Right lobe of liver (tissue), 6 donors: ENCODE data around the gene CDH13. TPM values are rescaled to one million over a fixed set of nuclear protein-coding genes. Genes with fewer than 3 reads are reported as not detected.

Source experiments
- ATAC-seq, 4 donors: fragments of 200-7000 bp; cut with Tn5 transposase; one replicate each; pipeline ENCODE4 v1.9.1; 2020; ENCODE audit warnings: mild to moderate bottlenecking in 4 of 4, moderate library complexity in 4 of 4
- DNase-seq, 3 donors: peaks; one replicate each; pipeline ENCODE4 v3.0.0-alpha.2; 2020
- H3K27ac ChIP-seq, 3 donors: fragments of 200-600 bp; one replicate each; pipeline ENCODE4 v1.8.0; 2022
- H3K27me3 ChIP-seq, 2 donors: fragments of 200-600 bp; one replicate each; pipeline ENCODE4 v1.8.0; 2022
- H3K36me3 ChIP-seq, 4 donors: fragments of 200-600 bp; sonication (generic) in 1 of 4; one replicate each; pipeline versions ENCODE4 v1.5.1 to v1.8.0; 2017 to 2022; ENCODE audit warnings: control low read depth in 1 of 4
- H3K4me1 ChIP-seq, 4 donors: fragments of 200-600 bp; sonication (generic) in 1 of 4; one replicate each; pipeline versions ENCODE4 v1.5.1 to v1.8.0; 2017 to 2022; ENCODE audit warnings: control low read depth in 1 of 4
- H3K4me3 ChIP-seq, 3 donors: fragments of 200-600 bp; one replicate each; pipeline ENCODE4 v1.8.0; 2022
- H3K9me3 ChIP-seq, 4 donors: fragments of 200-600 bp; sonication (generic) in 1 of 4; one replicate each; pipeline versions ENCODE4 v1.5.1 to v1.8.0; 2017 to 2022; ENCODE audit warnings: control low read depth in 1 of 4
- POLR2A ChIP-seq: fragments of 450-650 bp; IDR thresholded peaks from one replicate; pipeline ENCODE4 v1.6.1; 2017; ENCODE audit warnings: antibody characterized with exemption, mild to moderate bottlenecking
- WGBS: methylation state at CpG from one replicate; pipeline ENCODE4 v1.1.6; 2018; ENCODE audit warnings: low coverage, low lambda C conversion rate; ENCODE audit not compliant: insufficient coverage; ENCODE audit errors: missing lambda C conversion rate; 5-methylcytosine and 5-hydroxymethylcytosine counted together
- intact Hi-C, 2 donors: fragments of 100-400 bp; cut with DNase I; formaldehyde crosslinking; loops; one replicate each; pipeline versions ENCODE4 v1.11.2 to v1.14.1; 2022
- total RNA-seq, 6 experiments: library from RNA; depleted of rRNA in 2 of 6; stranded (reverse); fragments of >200 nt in 2 of 6; fragmentation: NEBNext Ultra II Directional in 3 of 6; extraction: Animal tissue kit (Norgen Biotek cat#: 25700) in 3 of 6; gene quantifications; one replicate each; pipeline versions ENCODE4 v1.1.0 to v1.2.4, GENCODE V29; 2016 to 2023
- TF ChIP-seq, protein P1 (sequence below), 4 donors: fragments of 200-600 bp in 3 of 4; fragments of 450-650 bp in 1 of 4; IDR thresholded peaks; one replicate each; pipeline versions ENCODE4 v1.5.1 to v1.8.0; 2016 to 2022; ENCODE audit warnings: antibody characterized with exemption in 4 of 4, mild to moderate bottlenecking in 2 of 4
- donor health status: DM: no; HTN: yes; CAD: no.
- donor health status: DM: no; HTN: no; CAD: no.
- donor health status: DM: no; HTN: no; CAD: no.
- donor health status: DM: no; HTN: yes; CAD: no.
- donor health status: DM: no; HTN: yes; CAD: no.

The CDH13 gene
- total RNA-seq, 6 experiments from 2014 or later: 0.13 to 4.6 (median 0.49) TPM

DNA sequence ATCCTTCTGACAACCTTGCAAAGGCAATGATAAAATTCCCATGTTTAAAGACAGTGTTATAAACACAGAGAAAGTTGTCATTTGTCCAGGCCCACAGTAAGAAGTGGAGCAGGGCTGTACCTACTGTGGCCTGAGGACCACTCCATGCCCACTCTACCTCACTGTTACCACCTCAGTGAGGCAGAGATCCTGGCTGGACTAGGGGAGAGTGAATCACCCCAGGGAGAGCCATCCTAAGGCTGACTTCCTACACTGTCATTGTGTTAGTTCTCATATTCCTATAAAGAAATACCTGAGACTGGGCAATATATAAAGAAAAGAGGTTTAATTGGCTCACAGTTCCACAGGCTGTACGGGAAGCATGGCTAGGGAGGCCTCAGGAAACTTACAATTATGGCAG is 952.3 kb downstream of the CDH13 start:
- 31% methylated on average over 1 of the region's 1 CpG for WGBS
- ATAC-seq (no peak), DNase-seq (no peak)
- H3K4me3 ChIP-seq: no peak overlapping the region
- TF ChIP-seq, protein P1, sequence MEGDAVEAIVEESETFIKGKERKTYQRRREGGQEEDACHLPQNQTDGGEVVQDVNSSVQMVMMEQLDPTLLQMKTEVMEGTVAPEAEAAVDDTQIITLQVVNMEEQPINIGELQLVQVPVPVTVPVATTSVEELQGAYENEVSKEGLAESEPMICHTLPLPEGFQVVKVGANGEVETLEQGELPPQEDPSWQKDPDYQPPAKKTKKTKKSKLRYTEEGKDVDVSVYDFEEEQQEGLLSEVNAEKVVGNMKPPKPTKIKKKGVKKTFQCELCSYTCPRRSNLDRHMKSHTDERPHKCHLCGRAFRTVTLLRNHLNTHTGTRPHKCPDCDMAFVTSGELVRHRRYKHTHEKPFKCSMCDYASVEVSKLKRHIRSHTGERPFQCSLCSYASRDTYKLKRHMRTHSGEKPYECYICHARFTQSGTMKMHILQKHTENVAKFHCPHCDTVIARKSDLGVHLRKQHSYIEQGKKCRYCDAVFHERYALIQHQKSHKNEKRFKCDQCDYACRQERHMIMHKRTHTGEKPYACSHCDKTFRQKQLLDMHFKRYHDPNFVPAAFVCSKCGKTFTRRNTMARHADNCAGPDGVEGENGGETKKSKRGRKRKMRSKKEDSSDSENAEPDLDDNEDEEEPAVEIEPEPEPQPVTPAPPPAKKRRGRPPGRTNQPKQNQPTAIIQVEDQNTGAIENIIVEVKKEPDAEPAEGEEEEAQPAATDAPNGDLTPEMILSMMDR (IDR thresholded peaks at IDR 0.05): no peak
- H3K9me3 ChIP-seq: no peaks in the 10 kb centered on the region
- no peaks in the 10 kb centered on the region for H3K27me3 ChIP-seq
- H3K27ac ChIP-seq: no peak overlapping the region
- intact Hi-C loops: no loop called here
- no peaks in the 10 kb centered on the region for H3K36me3 ChIP-seq
- no peaks in the 10 kb centered on the region for H3K4me1 ChIP-seq

DNA sequence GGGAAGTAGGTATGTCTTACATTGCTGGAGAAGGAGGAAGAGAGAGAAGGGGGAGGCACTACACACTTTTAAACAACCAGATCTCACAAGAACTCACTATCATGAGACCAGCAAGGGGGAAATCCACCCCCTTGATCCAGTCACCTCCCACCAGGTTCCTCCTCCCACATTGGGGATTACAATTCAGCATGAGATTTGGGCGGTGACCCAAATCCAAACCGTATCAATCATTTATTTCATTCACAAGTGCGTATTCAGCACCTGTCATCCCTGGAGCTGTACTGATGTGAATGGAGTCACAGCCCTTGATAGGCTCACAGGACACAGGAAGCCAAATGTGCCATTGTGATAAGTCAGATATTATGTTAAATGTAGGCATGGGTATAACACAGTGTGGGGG is 952.7 kb downstream of the CDH13 start:
- no peak overlapping the region for H3K27ac ChIP-seq
- 58% methylated on average over 2 of the region's 3 CpGs for WGBS
- no peaks in the 10 kb centered on the region for H3K36me3 ChIP-seq
- no peaks in the 10 kb centered on the region for H3K4me1 ChIP-seq
- TF ChIP-seq, protein P1 (IDR thresholded peaks at IDR 0.05): no peak
- TF ChIP-seq POLR2A: no peak
- DNase-seq (no peak), ATAC-seq (no peak)
- intact Hi-C loops: no loop called here
- no peaks in the 10 kb centered on the region for H3K27me3 ChIP-seq
- H3K9me3 ChIP-seq: no peaks in the 10 kb centered on the region
- no peak overlapping the region for H3K4me3 ChIP-seq

DNA sequence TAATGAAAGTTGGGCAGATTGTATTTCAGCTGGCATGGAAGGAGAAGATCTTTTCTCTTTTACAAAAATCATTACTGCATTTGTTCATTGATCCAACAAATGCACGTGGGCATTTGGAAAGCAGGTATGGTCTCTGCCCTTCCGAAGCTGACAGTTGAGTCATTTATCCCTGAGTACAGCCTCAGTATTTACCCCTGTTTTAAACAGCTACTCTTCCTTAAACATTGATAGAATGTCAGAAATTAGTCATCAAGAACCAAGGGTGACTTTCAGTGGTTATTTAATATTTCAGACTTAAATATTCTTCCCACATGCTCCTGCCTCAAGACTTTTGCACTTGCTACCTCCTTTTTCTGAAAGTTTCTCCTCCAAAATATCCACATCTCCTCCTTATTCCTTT is 954.3 kb downstream of the CDH13 start:
- Histone ChIP-seq H3K4me3 (no peak overlapping the region), H3K36me3 (no peaks in the 10 kb centered on the region), H3K9me3 (no peaks in the 10 kb centered on the region), H3K27me3 (no peaks in the 10 kb centered on the region), H3K4me1 (no peaks in the 10 kb centered on the region), H3K27ac (no peak overlapping the region)
- intact Hi-C loops: no loop called here
- DNase-seq (no peak), ATAC-seq (no peak)
- WGBS: 27% methylated on average over 2 of the region's 2 CpGs
- TF ChIP-seq, protein P1 (IDR thresholded peaks at IDR 0.05): no peak
- TF ChIP-seq POLR2A: no peak

DNA sequence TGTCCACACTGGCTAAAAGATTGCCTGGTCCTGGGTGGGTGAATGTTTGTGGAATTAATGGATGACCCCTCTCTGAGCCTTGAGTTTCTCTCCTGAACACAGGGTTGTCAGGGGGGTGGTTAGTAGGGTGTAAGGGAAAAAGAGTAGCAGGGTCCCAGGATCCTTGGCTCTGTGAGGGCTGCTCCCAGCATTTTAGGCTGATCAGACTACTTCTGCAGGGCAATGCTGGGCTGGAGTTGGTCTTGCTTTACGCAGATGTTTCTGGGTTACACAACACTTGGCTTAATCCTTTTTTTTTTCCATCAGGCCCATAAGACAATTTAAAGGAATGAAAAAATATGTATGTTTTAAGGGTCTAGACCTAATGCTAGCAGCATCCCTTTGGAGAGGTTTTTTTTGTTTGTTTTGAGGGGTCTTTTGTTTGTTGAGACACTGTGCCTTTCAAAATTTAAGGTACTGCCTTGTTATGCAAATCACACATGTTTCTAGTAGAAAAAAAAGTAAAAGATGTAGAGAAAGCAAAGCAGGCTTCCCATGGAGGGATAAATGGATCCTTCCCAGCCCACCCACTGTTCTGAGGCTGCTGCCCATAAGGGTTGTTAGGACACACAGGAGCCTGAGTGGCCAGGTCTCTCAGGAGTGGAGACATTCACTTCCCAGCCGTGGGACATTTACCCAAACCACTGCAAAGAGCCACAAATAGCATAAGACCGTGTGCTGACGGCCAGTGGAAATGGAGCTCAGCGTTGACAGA is 955.4 kb downstream of the CDH13 start:
- Histone ChIP-seq H3K27me3 (no peaks in the 10 kb centered on the region), H3K36me3 (no peaks in the 10 kb centered on the region), H3K9me3 (no peaks in the 10 kb centered on the region), H3K27ac (no peak overlapping the region), H3K4me1 (no peaks in the 10 kb centered on the region), H3K4me3 (no peak overlapping the region)
- TF ChIP-seq POLR2A: no peak
- TF ChIP-seq, protein P1 (IDR thresholded peaks at IDR 0.05): no peak
- intact Hi-C loops: no loop called here
- 43% methylated on average over 5 of the region's 5 CpGs for WGBS
- DNase-seq (no peak), ATAC-seq (no peak)
